ENCODE measurements around the gene CDH24. TPM values are rescaled to one million over a fixed set of nuclear protein-coding genes. Genes with fewer than 3 reads are reported as not detected.

The CDH24 gene
- total and polyA plus RNA-seq, 2 of the 13 experiments (the other 11 are each of a cell fraction or from before 2014, with no cell fraction given) = 0.69 to 0.99 TPM

GRCh38 chr14:23057757-23058653, 685 bp upstream of the CDH24 start (continued):
- TF ChIP-seq AKNA (CRISPR knock-in tag; IDR thresholded peaks at IDR 0.05; ENCODE audit: borderline replicate concordance) (no peak), HOXD1 (CRISPR knock-in tag; IDR thresholded peaks at IDR 0.05) (peak; percentile 92), TOE1 (CRISPR knock-in tag; IDR thresholded peaks at IDR 0.05) (peak; percentile 82; the same call in 1 of the 2 replicates), ZNF788 (CRISPR knock-in tag; IDR thresholded peaks at IDR 0.05; ENCODE audit: borderline replicate concordance) (peak; percentile 90), SIX4 (CRISPR knock-in tag; IDR thresholded peaks at IDR 0.05) (peak; percentile 13; the same call in 1 of the 2 replicates), ATF6 (CRISPR knock-in tag; conservative IDR thresholded peaks at IDR 0.05) (no peak; the same call in 1 of the 2 replicates), ZNF557 (CRISPR knock-in tag; IDR thresholded peaks at IDR 0.05) (no peak; the same call in 1 of the 2 replicates), CREM (IDR thresholded peaks at IDR 0.05) (no peak), CREM (CRISPR knock-in tag; IDR thresholded peaks at IDR 0.05) (no peak), AHR (CRISPR knock-in tag; IDR thresholded peaks at IDR 0.05) (no peak; the same call in 1 of the 2 replicates), RFX1 (IDR thresholded peaks at IDR 0.05) (no peak), ZNF44 (CRISPR knock-in tag; IDR thresholded peaks at IDR 0.05) (peak; percentile 21; the same call in 1 of the 2 replicates), HCFC1 (IDR thresholded peaks at IDR 0.05; ENCODE audit: low read depth, low read length) (no peak), ZMAT3 (CRISPR knock-in tag; conservative IDR thresholded peaks at IDR 0.05) (peak; percentile 75; the same call in 1 of the 2 replicates), MAF1 (CRISPR knock-in tag; IDR thresholded peaks at IDR 0.05; ENCODE audit: borderline replicate concordance) (no peak; the same call in 1 of the 2 replicates), NFE2L2 (IDR thresholded peaks at IDR 0.05; ENCODE audit: low read length) (peak; percentile 27; the same call in 1 of the 2 replicates)
- TF ChIP-seq, protein P1, sequence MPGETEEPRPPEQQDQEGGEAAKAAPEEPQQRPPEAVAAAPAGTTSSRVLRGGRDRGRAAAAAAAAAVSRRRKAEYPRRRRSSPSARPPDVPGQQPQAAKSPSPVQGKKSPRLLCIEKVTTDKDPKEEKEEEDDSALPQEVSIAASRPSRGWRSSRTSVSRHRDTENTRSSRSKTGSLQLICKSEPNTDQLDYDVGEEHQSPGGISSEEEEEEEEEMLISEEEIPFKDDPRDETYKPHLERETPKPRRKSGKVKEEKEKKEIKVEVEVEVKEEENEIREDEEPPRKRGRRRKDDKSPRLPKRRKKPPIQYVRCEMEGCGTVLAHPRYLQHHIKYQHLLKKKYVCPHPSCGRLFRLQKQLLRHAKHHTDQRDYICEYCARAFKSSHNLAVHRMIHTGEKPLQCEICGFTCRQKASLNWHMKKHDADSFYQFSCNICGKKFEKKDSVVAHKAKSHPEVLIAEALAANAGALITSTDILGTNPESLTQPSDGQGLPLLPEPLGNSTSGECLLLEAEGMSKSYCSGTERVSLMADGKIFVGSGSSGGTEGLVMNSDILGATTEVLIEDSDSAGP (CRISPR knock-in tag; IDR thresholded peaks at IDR 0.05; ENCODE audit: borderline replicate concordance) = peak; percentile 89
- TF ChIP-seq, protein P2, sequence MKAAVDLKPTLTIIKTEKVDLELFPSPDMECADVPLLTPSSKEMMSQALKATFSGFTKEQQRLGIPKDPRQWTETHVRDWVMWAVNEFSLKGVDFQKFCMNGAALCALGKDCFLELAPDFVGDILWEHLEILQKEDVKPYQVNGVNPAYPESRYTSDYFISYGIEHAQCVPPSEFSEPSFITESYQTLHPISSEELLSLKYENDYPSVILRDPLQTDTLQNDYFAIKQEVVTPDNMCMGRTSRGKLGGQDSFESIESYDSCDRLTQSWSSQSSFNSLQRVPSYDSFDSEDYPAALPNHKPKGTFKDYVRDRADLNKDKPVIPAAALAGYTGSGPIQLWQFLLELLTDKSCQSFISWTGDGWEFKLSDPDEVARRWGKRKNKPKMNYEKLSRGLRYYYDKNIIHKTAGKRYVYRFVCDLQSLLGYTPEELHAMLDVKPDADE (CRISPR knock-in tag; IDR thresholded peaks at IDR 0.05) = no peak
- TF ChIP-seq, protein P3, sequence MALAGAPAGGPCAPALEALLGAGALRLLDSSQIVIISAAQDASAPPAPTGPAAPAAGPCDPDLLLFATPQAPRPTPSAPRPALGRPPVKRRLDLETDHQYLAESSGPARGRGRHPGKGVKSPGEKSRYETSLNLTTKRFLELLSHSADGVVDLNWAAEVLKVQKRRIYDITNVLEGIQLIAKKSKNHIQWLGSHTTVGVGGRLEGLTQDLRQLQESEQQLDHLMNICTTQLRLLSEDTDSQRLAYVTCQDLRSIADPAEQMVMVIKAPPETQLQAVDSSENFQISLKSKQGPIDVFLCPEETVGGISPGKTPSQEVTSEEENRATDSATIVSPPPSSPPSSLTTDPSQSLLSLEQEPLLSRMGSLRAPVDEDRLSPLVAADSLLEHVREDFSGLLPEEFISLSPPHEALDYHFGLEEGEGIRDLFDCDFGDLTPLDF (CRISPR knock-in tag; IDR thresholded peaks at IDR 0.05) = no peak; the same call in 1 of the 2 replicates
